Fibroblast of skin of left biceps (primary cell): ENCODE measurements around the gene CELF4.

Source experiments
- DNase-seq, 2 experiments: peaks; one replicate each; pipeline ENCODE4 v3.0.0-alpha.2; 2013; ENCODE audit warnings: low read depth in 2 of 2

CELF4 gene

DNA sequence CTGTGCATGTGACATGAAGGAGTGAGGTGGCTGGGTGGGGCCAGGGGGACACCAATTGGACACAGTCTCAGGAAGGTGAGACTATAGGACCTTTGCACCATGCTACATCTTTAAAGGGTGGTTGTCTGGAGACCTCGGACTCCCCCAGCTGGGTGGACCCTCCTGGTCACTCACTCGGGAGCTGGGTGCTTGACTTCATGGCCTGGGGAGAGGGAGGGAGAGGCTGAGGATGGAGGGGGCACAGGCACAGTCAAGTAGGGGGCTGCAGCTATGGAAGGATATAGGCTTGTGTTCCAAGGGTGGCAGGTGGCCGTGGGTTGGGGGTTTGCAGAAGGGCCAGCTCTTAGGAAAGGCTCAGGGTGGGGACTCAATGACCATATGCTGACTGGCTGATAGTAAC lies 7.1 kb upstream of the CELF4 start:
- no peak for DNase-seq

DNA sequence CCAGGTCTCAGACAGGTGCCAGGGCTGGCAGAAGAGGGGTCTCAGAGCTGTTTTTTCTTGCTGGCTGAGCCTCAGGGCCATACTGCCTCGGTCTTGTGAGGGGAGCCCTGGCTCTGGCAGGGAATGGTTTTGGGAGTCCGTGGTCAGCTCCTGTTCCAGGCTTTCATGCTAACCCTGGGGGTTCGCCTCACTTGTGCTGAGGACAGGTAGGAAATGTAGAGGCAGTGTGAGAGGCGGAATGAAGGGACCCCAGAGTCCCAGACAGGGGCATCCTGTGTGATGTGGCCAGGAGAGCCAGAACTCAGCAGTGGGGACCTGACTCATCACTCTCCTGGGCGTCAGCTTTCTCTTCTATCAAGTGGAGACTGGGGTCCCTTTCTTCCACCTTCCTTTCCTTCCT lies 5.7 kb upstream of the CELF4 start:
- DNase-seq, result no peak

DNA sequence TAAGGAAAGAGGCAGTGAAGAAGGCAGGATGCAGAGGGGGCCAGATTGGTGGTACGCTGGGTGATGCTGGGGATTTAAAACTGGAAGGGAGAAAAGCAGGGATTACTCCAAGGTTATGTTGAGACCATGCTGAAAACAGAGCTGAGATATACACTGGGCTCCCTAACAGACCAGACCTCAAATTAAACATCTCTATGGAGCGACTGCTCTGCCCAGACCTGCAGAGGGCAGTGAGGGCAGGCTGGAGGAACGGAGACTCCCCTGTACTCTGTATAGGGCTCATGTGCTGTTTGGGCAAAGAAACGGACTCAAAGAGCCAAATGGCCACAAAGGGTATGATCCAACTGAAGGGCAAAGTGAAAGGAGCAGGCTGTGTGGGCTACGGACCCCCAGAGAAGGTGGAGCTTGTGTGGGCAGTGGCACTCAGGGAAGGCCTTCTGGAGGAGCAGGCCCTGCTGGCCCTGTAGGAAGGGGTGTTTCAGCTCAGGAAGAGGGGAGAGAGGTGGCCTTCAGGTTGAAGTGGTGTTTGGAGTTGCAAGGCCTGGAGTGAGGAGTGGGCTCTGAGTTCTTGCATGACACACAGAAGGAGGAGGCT lies 4.8 kb upstream of the CELF4 start:
- DNase-seq, result no peak

DNA sequence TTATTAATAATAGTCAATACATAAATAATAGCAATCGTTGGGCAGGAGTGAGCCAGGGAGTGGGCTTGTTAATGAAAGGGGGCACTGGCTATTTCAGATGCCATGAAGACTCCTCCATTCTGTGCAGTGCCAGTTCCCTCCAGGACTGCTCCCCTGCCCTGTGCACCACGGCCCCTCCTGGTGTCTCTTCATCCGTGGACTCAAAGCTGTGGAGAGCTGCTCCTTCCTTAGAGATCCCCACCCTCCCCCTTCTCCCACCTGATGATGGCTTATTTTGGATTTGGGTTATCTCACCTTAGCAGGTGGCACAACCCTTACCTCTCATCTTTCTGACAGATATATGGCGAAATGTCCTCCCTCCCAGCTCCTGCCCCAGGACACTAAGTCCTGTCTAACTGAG lies 3.1 kb upstream of the CELF4 start:
- DNase-seq, result no peak

DNA sequence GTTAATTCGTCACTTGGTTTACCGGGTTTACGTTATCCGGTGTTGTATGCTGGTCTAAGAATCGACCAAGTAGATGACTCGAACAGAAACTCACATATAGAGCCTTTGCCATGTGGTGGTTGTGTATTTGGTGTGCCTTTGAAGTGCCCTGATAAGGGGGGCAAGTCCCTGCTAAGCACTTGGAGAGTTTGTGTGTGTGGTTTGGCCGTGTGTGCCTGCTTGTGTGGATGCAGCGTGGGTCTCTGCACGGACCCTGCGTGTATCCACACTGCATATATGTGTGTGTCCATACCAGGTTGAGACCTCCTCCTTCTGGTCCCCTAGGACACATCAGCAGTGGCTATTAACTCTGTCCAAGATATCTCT lies 2.4 kb upstream of the CELF4 start:
- DNase-seq, result no peak

DNA sequence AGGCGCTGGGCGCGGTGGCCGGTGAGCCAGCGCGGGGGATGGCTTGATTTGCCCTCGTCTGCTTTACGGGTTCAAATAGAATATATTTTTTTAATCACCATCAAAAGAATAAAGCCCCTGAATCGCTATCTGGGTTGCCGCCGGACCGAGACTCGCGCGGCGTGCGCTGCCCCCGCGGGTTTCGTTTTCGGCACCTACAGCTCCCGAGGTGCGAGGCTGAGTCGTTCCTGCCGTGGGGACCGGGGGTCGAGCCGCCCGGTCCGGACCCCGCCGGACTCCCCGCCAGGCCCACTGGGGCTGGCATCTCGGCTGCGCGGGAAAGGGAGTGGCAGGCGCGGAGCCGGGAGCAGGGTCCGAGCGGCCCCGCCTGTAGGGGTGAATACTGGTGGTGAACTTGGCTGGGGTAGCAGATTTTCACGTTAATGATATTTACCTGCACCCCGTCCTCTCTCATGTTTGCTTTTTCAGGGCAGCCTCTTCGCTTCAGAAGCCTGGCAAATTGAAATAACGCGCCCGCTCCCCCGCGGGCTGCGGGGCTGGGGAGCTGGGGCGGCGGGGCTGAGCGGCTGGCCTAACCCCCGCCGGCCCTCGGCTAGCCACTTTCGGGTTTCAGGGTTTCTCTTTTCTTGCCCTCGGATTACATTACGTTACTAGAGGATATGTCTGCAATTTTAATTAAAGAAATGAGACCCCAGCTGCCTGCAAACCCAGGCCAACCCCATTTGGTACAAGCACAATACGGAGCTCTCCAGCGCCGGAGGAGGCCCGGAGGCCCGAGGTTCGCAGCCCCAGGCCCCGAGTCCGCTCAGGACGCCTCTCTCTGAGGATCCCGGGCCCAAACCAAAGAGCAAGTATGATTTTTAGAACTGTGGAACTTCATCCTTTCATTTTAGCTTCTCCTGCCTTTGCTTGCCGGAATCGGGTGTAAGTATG lies 1.7 kb upstream of the CELF4 start:
- DNase-seq, result no peak

DNA sequence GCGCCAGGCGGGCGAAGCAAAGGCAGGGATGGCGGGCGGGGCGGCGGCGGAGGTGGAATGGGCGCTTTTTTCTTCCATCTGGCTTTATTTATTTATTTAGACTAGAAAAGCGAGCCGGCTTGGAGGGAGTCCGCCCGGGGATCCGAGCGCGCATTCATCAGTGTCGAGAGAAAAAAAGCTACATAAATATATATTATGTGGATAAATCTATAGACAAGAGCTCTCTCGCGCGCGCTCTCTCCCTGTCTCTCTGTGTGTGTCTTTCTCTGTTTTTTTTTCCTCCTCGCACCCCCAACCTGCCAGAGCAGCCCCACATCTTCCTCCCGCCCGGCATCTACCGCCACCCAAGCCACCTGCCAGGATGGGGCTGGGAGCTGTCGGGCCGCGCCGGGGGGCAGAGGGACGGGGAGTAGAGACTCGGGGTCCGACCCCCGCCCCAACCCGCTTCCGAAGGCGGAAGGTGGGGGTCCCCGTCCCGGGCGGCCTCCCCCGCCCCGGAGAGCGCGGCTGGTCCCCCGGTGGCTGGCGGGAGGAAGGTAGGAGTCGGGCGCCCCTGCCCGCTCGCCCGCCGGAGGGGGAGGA lies 972 bp upstream of the CELF4 start:
- no peak for DNase-seq

DNA sequence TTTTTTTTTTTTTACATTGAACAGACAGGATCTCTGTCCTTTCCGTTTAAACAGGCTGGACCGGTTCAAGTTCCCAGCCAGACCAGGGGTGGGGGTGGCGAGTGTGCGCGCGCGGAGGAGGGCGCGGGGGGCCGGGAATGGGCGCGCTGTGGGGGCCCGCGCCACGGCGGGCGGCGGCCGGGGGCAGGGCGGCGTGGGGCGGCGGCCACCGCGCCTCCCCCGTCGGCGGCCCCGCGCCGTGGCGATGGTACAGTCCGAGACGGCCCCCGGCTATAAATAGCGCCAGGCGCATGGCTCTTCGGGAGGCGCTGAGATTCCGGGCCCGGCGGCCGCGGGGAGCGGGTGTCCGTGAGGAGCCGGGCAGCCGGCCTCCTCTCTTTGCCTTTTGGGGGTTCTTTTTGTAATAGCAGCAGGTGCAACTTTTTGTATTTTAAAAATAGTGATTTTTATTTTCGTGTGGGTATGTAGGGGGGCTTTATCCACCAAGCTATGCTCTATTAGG lies 430 bp upstream of the CELF4 start:
- DNase-seq, result no peak

DNA sequence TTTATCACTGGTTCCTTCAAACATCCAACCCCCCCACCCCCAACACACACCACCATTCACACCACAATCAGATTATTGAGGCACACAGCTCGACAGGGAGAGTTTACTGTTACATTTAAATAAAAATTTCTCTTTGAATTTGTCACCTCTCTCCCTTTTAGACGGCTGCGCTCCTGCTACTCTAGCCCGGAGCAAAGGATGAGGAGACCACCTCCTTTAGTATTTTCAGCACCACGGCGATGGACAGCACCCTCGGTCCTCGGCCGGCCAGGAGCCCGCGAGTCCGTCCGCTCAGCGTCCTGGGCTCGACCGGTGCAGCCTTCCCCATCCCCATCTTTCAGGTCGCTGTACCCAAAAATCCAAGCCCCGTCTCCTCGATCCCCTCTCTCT lies 892 bp downstream of the CELF4 start:
- no peak for DNase-seq

DNA sequence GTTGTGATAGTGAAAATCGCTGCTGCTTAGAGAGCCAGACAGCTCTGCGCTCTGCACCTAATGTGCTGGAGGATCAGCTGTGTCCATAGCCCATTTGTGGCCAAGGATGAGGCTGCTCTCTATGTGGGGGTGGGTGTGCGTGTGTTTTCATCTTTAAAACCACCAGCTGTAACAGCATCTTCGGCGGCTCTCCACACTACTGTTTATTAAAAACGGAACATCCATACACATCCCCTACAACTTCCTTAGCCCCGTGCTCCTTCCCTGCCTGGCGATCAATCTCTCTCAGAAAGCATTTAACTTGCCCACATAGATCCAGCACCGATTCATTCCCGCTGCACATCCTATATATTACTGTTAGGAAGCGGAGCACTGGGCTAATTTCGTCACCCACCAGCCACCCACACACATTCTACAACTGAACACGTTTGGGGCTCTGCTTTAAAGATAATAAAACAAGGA lies 1.6 kb downstream of the CELF4 start:
- no peak for DNase-seq

DNA sequence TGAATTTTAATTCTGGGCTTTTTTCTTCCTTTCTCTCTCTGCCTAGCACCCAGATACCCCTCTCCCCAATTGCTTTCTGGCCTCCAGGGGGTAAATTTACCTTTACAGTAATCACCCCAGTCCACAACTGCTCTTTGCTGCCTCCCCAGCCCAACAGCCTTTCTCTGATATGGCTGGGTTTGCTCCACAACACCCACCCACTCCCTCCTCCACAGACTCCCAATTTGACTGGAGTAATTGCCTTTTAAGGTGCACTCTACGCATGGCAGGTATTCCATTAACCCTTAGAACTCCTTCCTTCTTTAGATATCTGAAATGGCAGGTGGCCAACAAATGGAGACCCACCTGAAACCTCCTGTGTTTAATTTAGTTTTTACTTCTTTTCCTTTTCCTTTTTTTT lies 3.6 kb downstream of the CELF4 start:
- DNase-seq, result no peak

DNA sequence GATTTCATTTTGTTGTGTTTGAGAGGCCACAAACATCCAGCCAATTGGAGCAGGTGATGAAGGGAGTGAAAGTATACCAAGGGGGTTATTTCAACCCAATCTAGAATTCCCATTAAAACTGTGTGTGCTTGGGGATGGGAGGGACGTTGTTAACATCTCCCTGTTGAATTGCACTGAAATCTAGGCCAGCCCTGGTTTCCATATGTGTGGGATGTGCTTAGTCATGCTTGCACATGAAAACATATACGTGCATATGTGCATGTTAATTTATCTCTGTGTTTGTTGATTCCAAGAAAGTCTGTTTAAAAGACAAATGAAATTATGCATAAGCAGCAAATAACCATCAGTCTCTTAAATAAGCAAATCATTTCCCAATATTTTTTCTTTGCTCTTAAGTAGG lies 5.6 kb downstream of the CELF4 start:
- DNase-seq, result no peak

DNA sequence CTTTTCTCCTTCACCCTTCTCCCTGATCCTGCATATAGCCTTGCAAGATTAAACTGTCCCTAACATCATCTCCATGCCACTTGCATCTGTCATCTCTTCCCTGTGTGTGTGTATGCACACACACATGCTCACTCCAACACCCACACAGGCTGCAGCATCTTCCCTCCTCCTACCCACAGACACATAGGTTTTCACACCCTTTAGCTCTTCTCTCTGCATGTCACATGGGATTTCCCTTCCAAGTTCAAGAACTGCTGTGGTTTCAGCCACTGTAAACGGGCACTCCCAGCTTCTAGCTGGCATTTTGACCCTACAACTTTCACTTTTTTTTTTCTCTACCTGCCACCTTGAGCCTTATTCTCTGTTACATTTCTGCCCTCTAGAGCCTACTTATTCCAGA lies 6.4 kb downstream of the CELF4 start:
- DNase-seq, result no peak

DNA sequence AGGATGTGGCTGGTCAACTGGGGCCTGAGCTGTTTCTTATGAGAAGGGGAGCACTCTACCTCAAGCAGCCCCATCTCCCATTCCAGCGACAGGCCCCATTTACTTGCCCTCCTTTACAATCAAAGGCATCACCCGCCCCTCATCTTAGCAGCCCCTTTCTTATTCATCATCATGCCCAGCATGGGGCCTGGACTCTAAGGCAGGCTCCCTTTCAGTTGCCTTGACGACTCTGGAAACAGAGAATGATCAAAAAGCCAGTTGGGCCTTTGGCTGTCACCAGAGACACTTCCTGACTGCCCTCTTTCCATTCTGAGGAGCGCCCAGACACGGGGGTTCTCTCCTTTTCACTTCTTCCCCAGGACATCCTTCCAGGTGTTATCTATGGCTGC lies 11.2 kb downstream of the CELF4 start:
- DNase-seq, result no peak

DNA sequence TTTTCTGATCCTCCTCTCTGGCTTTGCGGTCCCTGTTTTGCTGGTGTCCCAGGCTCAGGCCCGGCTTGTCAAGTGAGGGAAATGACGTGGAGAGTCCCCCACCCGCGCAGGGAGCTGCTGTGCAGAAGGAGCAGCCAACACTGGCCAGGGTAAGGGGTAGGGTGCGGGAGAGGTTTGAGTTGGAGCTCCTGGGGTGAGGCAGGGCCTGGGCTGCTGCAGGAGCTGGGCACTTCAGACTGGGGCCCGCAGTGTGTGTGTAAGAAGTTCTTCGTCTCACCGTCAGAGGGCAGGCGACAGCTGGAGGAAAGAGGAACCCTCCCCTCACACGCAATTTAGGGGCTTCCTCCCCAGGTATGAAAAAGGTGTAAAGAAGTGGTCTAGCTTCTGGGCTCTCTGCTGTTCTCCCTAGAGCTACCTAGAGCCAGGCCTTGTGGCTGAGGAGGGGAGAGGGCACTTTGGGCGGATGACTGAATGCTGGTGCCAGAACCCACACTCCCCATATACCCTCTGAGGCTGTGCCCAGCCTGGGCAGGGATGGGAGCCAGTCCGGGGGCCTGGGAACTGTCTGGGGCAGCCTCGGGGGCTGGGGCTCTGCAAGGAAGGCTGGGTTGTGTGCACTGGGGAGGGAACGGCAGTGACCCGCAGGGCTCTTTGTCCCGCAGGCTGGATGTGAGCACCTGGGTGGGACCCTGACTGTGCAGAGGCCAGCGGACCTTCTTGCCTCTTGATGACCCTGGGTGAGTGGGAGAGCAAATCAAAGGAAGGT lies 11.8 kb downstream of the CELF4 start:
- DNase-seq, result no peak

DNA sequence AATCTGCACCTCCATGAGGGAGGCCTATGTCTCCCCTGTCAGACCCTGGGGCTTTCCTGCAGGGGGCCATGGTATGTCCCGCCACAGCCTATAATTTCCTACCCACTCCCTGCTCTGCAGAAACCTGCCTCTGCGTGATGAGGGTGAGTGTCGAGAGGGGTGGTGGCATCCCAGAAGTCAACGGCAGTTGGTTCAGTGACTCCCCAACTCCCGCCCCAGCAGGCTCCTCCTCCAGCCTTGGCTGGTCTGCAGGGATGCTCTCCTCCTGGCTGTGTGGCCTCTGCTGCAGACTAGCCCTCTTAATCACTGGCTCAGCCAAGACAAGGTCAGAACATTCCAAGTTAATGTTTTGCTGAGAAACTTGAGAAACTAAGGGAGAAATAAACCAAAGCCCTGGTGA lies 13.3 kb downstream of the CELF4 start:
- no peak for DNase-seq

DNA sequence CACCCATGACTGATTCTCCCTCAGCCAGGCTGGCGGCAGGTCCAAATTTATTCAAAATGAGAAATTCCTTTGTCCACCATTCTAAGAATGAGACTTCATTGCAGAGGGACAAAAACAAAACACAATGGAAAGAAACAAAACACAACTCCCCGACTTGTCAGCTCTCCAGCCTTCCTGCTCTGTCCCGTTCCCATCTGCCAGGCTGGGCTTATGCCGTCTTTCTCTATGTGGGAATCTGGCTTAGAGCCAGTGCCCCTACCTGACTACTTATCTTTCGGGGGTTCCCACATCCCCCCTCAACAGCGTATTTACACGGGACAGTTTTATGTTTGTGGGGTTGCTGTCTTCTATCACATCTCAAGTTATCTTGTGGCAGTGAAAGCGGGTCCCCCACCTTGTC lies 13.8 kb downstream of the CELF4 start:
- no peak for DNase-seq

DNA sequence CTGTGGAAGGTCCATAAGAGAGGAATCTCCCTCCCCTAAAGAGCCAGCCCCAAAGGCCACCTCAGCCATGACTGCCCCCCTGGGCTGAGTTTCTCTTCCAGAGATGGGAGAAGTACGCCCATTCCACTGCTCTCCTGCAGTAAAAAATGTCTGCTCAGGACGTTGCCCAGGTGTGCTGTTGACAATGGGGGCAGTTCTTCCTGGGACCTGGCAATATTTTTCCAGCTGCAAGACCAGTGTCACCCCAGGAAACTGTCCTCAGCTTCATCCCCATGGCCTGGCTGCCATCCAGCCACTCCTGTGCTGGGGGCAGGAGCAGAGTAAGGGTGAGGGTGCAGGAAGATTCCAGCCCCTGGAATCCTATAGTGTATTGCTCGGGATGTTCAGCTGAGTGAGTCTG lies 14.3 kb downstream of the CELF4 start:
- DNase-seq, result no peak

DNA sequence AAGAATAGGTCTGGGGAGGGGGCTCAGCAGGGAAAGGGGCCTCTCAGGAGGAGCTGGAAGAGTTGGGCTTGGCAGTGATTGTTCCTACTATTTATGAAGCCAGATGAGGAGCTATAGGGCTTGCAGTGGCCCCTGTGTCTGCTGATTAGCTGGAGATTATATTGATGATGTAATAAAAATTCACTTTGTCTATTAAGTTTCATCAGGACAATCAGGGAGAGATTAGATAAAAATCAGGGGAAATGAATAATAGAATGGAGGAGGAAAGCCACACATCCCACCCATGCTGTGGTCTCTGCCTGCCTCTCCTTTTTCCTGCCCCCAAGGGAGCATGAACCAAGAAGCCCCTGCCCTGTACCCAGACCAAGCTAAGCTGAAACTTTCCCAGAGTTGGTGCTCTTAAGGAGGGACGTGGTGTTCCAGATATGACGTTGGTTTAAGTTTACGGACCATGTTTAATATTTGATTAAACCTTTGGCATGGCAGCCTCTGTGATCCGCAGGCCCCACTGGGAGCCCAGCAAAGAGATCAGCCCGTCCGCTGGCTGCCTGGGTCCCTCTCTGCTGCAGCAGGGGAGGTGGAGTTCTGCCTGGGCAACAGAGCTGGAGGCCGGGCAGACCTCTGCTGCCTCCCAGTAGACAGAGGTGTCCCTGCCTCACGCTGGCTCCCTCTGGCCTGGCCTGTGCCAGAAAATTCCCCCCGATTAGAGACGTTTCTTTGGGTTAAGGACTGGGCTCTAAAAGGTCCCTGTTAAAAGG lies 15.3 kb downstream of the CELF4 start:
- DNase-seq, result no peak

DNA sequence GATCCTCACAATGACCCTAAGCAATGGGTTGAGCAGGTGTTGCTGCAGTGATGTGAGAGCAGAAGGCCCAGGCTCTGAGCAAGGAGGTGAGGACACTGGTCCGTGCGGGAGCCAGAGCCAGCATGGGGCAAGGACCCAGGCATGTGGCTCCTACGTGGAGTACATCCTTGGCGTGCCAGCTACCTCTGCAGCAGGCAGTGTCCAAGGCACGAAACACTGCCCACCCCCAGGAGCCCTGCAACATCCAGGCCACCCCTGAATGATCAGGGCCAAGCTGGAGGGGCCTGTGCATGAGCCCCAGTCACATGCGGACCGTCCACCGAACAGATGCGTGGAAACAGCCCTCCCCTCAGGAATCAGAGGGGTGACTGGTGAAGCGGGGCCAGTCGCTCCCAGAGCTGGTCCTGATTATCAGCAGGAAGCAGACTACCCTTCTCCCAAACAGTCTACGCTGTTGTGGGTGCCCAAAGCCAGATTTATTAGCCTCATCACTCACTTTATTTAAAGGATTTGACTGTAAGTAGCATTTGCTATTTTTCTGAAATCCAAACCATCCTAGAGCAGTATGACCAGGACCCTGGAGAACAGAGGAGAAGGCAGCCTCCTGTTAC lies 16.8 kb downstream of the CELF4 start:
- no peak for DNase-seq

DNA sequence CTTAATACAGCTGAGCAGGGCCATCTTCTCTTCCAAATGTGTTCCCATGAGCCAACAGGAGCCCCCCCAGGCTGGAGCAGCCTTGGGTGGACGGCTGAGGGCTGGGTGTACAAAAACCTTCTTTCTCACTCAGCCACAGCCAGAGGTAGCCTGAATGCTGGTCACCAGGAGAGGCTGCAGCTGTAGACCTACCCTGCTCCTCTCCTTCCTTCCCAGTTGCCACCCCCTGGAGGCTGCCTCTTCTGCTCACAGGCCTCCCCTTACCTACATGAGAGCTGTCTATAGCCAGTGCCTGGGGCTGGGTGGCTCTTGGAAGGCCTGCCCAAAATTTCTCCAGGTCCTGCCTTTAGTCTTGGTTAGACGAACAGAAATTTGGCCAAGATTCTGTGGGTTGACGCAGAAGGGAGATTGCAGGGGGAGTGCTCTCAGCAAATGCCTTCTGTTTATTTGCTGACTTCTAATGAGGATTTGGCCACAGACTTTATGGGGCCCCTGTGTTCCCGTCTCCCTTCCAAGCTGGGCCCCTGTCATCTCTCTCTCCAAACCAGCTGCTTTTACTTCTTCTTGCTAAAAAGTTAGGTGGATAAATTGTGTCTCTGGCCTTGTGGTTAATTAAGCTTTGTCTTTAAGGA lies 18.3 kb downstream of the CELF4 start:
- DNase-seq, result no peak
